ENCODE data around the gene CPEB4. TPM values are rescaled to one million over a fixed set of nuclear protein-coding genes. Genes with fewer than 3 reads are reported as not detected.

Gene CPEB4
- total and polyA plus RNA-seq, 9 of the 15 experiments (the other 6 are each of a cell fraction or from before 2014, with no cell fraction given) = 7.4 to 21.3 (median 12.4) TPM

DNA sequence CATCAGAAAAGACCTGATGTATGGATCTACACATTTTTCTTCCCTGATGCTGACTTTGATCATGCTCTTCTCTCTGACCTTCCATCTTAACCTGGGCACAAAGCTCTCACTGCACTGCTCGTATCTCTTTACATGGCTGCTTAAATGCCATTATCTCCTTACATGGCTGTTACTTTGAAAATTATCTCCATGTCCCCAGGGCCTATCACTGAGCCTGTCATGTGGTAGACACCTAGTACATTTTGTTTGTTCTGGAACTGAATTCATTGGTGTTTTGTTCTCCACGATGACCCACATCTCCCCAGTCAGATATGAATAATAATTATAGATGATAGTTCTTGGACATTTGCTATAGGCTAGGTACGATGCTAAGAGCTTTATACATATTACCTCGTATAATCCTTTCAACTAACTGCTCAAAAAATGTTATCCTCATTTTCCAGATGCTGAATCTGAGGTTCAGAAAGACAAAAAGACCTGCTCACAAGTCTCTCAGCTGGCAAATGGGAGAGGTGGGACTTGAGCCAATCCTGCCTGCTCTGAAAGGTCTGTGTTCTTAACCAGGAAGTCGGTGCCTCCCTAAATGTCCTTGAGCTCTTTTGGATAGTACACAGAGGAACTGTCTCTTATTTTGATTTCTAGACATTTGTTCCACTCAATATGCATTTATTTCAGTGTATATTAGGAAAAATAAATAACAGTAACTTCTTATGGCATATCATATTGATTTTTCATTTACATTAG lies 9.8 kb upstream of the CPEB4 start (continued):
- TF ChIP-seq TFE3 (CRISPR knock-in tag; IDR thresholded peaks at IDR 0.05) (no peak), RFX5 (IDR thresholded peaks at IDR 0.05; ENCODE audit: low read depth, low read length) (no peak), ZNF121 (CRISPR knock-in tag; conservative IDR thresholded peaks at IDR 0.05) (no peak), DPF2 (IDR thresholded peaks at IDR 0.05) (peak; percentile 24; the same call in 1 of the 2 replicates), ETS1 (conservative IDR thresholded peaks at IDR 0.05; ENCODE audit: control insufficient read depth, low read depth, low read length) (no peak), SRSF3 (IDR thresholded peaks at IDR 0.05; ENCODE audit: insufficient read depth, low read length) (no peak), KDM4B (IDR thresholded peaks at IDR 0.05; ENCODE audit: borderline replicate concordance in 2 of 2, low read depth in 1 of 2) (no peak), RFX1 (IDR thresholded peaks at IDR 0.05) (no peak), ZNF224 (CRISPR knock-in tag; IDR thresholded peaks at IDR 0.05) (no peak), MBD1 (CRISPR knock-in tag; IDR thresholded peaks at IDR 0.05) (no peak), SMC3 (conservative IDR thresholded peaks at IDR 0.05; ENCODE audit: insufficient read depth, low read depth, low read length) (no peak), ZNF707 (CRISPR knock-in tag; conservative IDR thresholded peaks at IDR 0.05) (no peak), CCNT2 (IDR thresholded peaks at IDR 0.05; ENCODE audit: borderline replicate concordance, extremely low read depth, insufficient read length, low read depth, low read length) (no peak), PRPF4 (IDR thresholded peaks at IDR 0.05; ENCODE audit: insufficient read depth, low read depth, low read length, poor library complexity, severe bottlenecking) (no peak), CXXC5 (CRISPR knock-in tag; IDR thresholded peaks at IDR 0.05) (peak; percentile 18; the same call in 1 of the 2 replicates), RB1 (IDR thresholded peaks at IDR 0.05; ENCODE audit: low read depth) (no peak), ASH1L (IDR thresholded peaks at IDR 0.05; ENCODE audit: borderline replicate concordance, low read depth, partially characterized antibody) (no peak), YY1 (IDR thresholded peaks at IDR 0.05; ENCODE audit: borderline replicate concordance in 1 of 3, control insufficient read depth in 1 of 3, extremely low read depth in 1 of 3, insufficient read depth in 3 of 3, insufficient read length in 1 of 3, insufficient replicate concordance in 2 of 3, low read depth in 1 of 3, low read length in 2 of 3) (no peak), NFYB (IDR thresholded peaks at IDR 0.05; ENCODE audit: extremely low read depth, insufficient read length) (no peak), NRF1 (conservative IDR thresholded peaks at IDR 0.05 in 1 of 2, IDR thresholded peaks at IDR 0.05 in 1 of 2) (no peak)
- TF ChIP-seq, protein P1, sequence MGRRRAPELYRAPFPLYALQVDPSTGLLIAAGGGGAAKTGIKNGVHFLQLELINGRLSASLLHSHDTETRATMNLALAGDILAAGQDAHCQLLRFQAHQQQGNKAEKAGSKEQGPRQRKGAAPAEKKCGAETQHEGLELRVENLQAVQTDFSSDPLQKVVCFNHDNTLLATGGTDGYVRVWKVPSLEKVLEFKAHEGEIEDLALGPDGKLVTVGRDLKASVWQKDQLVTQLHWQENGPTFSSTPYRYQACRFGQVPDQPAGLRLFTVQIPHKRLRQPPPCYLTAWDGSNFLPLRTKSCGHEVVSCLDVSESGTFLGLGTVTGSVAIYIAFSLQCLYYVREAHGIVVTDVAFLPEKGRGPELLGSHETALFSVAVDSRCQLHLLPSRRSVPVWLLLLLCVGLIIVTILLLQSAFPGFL (CRISPR knock-in tag; IDR thresholded peaks at IDR 0.05) = no peak
